ENCODE data around the gene OR4F6.
"Not testable (repeated sequence)": the region's sequence is repeated elsewhere in the genome, so short reads cannot be mapped to it uniquely, and the experiment has no call there.

The OR4F6 gene

DNA sequence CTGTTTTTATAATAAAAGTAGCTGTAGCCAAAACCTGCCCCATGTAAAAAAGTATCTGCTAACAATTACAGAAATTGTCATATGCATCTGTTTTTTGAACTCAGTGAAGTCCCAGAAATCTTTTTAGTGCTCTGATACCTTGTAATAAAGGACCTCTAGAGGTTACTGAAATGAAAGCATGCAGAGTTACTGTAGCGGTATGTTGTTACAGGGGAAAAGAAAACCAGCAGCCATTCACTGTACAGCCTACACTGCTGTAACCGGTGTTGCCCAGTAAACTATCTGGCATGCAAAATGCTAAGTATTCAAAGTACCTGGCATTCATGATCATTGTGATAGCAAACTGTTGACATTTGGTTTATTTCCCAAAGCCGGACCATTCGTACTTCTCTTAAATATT lies 12.6 kb upstream of the OR4F6 start:
- H3K4me3 Mint-ChIP-seq; H3K9me3 Mint-ChIP-seq (ENCODE audit: low read depth); H3K27me3 Mint-ChIP-seq; H3K4me1 Mint-ChIP-seq (ENCODE audit: low read depth); H3K27ac Mint-ChIP-seq; H3K36me3 Mint-ChIP-seq: not testable (repeated sequence)

DNA sequence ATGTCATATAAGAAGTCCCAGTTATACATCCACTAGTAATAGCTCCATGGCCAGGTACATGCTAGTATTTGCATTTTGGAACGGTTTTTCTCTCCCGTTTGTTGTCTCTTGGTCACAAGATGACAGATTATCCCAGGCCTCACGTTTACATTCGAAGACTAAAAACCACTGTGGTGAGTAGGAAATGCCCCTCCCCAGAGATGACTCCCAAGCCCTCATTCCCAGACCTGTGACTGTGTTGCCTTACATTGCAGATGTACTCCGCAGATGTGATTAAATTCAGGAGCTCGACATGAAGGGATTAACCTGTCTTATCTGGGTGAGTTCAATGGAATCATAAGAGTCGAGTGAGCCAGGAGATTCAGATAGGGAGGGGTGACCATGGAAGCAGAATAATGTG lies 9.3 kb upstream of the OR4F6 start:
- H3K27ac Mint-ChIP-seq; H3K27me3 Mint-ChIP-seq; H3K4me3 Mint-ChIP-seq; H3K9me3 Mint-ChIP-seq (ENCODE audit: low read depth); H3K4me1 Mint-ChIP-seq (ENCODE audit: low read depth); H3K36me3 Mint-ChIP-seq: not testable (repeated sequence)

DNA sequence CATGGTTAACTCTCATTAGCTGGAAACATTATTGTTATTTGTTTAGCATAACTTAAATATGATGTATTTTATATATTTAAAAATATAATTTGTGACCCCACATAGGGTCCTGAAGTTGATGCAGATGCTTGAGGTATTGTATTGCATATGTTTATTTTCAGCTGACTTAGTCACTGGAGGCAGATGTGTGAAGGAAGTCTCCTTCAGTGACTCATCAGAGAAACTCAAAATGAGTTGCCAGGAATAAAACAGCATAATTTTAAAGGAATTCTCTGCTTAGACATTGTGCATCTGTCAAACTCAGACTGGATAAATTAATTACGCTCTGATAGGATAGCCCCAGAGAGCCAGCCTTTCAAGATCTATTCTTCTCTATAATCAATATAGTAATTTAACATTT lies 7.9 kb upstream of the OR4F6 start:
- Mint-ChIP-seq H3K27me3 (peaks cover 4% of the 10 kb centered on the region), H3K4me1 (ENCODE audit: low read depth) (no peaks in the 10 kb centered on the region), H3K9me3 (ENCODE audit: low read depth) (no peaks in the 10 kb centered on the region), H3K27ac (no peak overlapping the region), H3K36me3 (no peaks in the 10 kb centered on the region), H3K4me3 (no peak overlapping the region)

DNA sequence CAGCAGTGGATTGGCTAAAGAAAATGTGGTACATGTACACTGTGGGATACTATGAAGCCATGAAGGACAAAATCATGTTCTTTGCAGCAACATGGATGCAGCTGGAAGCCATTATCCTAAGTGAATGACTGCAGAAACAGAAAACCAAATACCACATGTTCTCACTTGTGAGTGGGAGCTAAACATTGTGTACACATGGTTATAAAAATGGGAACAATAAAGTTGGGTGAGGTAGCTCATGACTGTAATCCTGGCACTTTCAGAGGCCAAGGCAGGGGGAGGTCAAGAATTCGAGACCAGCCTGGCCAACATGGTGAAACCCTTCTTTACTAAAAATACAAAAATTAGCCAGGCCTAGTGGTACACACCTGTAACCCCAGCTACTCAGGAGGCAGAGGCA lies 3.6 kb upstream of the OR4F6 start:
- H3K4me1 Mint-ChIP-seq (ENCODE audit: low read depth), result no peaks in the 10 kb centered on the region
- no peak overlapping the region for H3K27ac Mint-ChIP-seq
- no peaks in the 10 kb centered on the region for H3K36me3 Mint-ChIP-seq
- H3K4me3 Mint-ChIP-seq, result no peak overlapping the region
- peaks cover 2% of the 10 kb centered on the region for H3K27me3 Mint-ChIP-seq
- H3K9me3 Mint-ChIP-seq (ENCODE audit: low read depth), result no peaks in the 10 kb centered on the region

DNA sequence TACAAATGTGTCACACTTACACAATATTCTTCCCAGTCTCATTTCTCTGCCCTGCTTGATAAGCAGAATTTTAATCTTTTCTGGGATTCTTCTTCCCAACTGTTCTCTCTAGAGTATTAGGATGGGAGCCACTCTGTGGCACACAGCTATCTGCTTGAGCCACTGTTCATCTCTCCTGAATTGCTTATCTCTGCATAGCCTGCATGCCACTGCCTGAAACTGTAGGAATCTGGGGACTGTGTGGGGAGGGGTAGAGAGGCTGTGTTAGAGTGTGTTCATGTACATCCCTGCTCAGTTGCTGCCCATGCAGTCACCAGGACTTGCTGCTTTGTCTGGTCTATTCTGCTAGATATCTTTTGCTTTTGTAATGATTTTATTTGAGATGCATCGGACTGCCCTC lies 2.3 kb upstream of the OR4F6 start:
- H3K27ac Mint-ChIP-seq, result no peak overlapping the region
- H3K9me3 Mint-ChIP-seq (ENCODE audit: low read depth), result no peaks in the 10 kb centered on the region
- H3K4me3 Mint-ChIP-seq, result no peak overlapping the region
- no peaks in the 10 kb centered on the region for H3K36me3 Mint-ChIP-seq
- no peaks in the 10 kb centered on the region for H3K4me1 Mint-ChIP-seq (ENCODE audit: low read depth)
- H3K27me3 Mint-ChIP-seq, result peaks cover 2% of the 10 kb centered on the region

DNA sequence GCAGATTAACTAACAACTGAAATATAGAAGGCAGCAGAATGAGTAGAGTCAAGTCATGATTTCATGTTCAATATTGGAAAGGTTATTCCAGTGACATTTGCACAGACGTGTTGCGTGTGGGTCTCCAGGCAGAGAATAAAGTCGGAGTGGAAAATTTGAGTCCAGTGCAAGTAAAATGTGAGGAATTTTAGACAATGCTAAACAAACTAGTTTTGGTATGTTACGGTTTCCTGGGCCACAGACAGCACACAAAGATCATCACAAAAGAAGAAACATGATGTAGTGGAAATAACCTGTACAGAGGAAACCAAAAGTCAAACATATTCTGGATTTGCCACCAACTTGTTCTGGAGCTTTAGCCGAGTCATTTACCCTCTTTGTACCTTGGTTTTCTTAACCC lies 367 bp downstream of the OR4F6 start:
- Mint-ChIP-seq H3K27ac (no peak overlapping the region), H3K4me3 (no peak overlapping the region), H3K9me3 (ENCODE audit: low read depth) (no peaks in the 10 kb centered on the region), H3K27me3 (peaks cover 2% of the 10 kb centered on the region), H3K4me1 (ENCODE audit: low read depth) (no peaks in the 10 kb centered on the region), H3K36me3 (no peaks in the 10 kb centered on the region)

DNA sequence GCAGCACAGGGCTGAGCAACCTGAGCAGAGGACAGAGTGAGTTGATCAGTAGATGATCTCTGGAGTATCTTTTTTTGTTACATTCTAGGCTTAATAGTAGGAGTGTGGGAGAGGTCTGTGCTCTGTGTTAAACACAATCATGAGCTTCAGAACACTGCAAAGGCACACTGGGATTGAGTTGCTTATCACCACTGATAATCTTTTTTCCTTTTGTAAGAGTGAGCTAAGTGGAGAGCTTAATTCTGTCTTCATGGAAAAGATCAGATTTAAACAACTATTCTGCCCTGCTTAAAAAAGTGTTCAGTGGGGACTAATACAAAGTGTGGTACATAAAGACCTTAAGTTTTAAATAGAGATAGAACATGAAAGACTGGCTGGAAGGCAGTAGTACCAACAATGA lies 1.1 kb downstream of the OR4F6 start:
- no peaks in the 10 kb centered on the region for H3K9me3 Mint-ChIP-seq (ENCODE audit: low read depth)

DNA sequence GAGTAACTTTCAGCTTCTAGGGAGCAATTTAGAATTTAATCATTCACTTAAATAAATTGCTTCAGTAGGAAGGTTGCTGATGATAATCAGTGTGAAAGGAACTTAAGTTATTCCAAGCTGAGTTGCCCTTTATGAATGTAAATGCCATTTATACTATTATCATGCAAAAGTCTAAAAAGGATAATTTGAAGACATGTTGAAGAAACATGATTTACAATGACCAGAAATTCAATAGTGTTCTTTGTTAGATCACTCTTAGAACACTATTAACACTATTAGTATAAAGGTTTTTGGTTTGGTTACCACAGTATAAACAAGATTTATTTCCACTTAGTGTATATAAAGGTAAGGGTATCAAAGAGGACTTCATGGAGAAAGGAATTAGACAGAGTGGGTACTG lies 1.6 kb downstream of the OR4F6 start:
- H3K36me3 Mint-ChIP-seq, result no peaks in the 10 kb centered on the region
- H3K27ac Mint-ChIP-seq, result no peak overlapping the region
- peaks cover 9% of the 10 kb centered on the region for H3K27me3 Mint-ChIP-seq
- no peaks in the 10 kb centered on the region for H3K9me3 Mint-ChIP-seq (ENCODE audit: low read depth)
- no peak overlapping the region for H3K4me3 Mint-ChIP-seq
- no peaks in the 10 kb centered on the region for H3K4me1 Mint-ChIP-seq (ENCODE audit: low read depth)

More for the DNA sequence above, 1.1 kb downstream of the OR4F6 start:
- H3K36me3 Mint-ChIP-seq, result no peaks in the 10 kb centered on the region
- H3K27me3 Mint-ChIP-seq, result peaks cover 5% of the 10 kb centered on the region
- no peak overlapping the region for H3K27ac Mint-ChIP-seq
- H3K4me1 Mint-ChIP-seq (ENCODE audit: low read depth), result no peaks in the 10 kb centered on the region
- no peak overlapping the region for H3K4me3 Mint-ChIP-seq

DNA sequence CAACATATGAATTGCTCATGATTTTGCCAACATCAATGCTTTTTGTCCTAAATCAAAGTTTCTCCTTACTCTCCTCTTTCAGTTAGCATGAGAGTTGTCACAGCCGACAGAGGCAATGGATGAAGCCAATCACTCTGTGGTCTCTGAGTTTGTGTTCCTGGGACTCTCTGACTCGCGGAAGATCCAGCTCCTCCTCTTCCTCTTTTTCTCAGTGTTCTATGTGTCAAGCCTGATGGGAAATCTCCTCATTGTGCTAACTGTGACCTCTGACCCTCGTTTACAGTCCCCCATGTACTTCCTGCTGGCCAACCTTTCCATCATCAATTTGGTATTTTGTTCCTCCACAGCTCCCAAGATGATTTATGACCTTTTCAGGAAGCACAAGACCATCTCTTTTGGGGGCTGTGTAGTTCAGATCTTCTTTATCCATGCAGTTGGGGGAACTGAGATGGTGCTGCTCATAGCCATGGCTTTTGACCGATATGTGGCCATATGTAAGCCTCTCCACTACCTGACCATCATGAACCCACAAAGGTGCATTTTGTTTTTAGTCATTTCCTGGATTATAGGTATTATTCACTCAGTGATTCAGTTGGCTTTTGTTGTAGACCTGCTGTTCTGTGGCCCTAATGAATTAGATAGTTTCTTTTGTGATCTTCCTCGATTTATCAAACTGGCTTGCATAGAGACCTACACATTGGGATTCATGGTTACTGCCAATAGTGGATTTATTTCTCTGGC lies 2.5 kb downstream of the OR4F6 start:
- Mint-ChIP-seq H3K27ac (no peak overlapping the region), H3K27me3 (peaks cover 9% of the 10 kb centered on the region), H3K4me1 (ENCODE audit: low read depth) (no peaks in the 10 kb centered on the region), H3K36me3 (no peaks in the 10 kb centered on the region), H3K9me3 (ENCODE audit: low read depth) (no peaks in the 10 kb centered on the region), H3K4me3 (no peak overlapping the region)

DNA sequence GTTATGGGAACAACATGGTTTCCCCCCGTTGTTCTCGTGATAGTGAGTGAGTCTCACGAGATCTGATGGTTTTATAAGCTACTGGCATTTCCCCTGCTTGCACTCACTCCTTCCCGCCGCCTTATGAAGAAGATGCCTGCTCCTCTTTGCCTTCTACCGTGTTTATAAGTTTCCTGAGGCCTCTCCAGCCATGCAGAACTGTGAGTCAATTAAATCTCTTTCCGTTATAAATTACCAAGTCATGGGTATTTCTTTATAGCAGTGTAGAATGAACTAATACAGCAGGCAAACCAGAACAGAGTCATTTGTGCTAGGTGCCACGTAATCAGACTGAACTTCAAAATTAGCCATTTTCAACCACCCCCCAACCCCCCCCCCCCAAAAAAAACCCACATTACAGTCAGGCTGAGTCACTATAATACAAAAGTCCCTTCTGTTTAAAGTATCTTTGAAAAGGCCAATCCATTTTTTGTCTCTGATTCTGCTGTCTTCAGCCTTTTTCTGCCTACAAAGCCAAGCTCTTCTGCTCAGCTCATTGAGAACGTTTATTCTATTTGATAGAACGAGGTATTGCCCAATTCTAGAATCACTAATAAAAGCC lies 4.1 kb downstream of the OR4F6 start:
- Mint-ChIP-seq H3K4me3 (no peak overlapping the region), H3K9me3 (ENCODE audit: low read depth) (no peaks in the 10 kb centered on the region), H3K4me1 (ENCODE audit: low read depth) (no peaks in the 10 kb centered on the region), H3K27ac (no peak overlapping the region), H3K27me3 (peaks cover 15% of the 10 kb centered on the region), H3K36me3 (no peaks in the 10 kb centered on the region)

DNA sequence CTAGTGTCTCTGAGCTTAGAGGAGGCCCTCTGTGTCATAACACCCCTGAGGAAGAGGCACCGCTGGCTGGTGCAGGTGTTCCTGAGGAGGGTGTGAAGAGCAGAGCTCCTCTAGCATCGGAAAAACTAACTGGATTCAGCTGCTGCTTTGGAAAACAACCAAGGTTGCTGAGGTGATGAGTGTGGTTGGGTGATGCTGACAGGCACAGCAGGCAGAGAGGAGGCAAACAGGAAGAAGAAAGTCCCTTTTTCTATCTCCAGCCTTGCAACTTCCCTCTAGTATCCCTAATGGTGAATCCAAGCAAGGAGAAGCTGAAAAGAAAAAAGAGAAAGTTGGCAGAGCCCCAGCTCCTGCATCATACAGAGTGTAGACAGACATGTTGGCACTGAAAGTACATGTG lies 4.9 kb downstream of the OR4F6 start:
- H3K36me3 Mint-ChIP-seq, result no peaks in the 10 kb centered on the region
- no peak overlapping the region for H3K27ac Mint-ChIP-seq
- H3K9me3 Mint-ChIP-seq (ENCODE audit: low read depth), result no peaks in the 10 kb centered on the region
- H3K27me3 Mint-ChIP-seq, result peaks cover 19% of the 10 kb centered on the region
- H3K4me3 Mint-ChIP-seq, result no peak overlapping the region
- no peaks in the 10 kb centered on the region for H3K4me1 Mint-ChIP-seq (ENCODE audit: low read depth)

DNA sequence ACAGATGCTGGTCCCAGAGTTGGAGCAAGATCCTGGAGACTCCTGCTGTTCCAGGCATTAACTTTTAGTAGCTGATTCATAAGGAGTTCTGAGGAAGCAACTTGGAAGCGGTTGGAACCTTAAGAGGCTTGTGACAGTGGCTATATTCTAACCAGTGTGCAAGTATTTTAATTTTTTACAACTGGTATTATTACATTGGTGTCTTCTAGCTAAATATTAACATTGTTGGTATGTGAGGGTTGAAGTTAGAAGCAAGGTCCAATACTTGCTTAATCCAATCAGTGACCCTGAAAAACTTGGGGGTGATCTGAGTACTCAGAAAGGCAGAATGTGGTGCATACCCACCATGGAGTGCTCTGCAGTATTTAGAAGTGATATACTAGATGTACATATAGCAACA lies 7.1 kb downstream of the OR4F6 start:
- H3K36me3 Mint-ChIP-seq, result no peaks in the 10 kb centered on the region
- H3K4me1 Mint-ChIP-seq (ENCODE audit: low read depth), result no peaks in the 10 kb centered on the region
- H3K9me3 Mint-ChIP-seq (ENCODE audit: low read depth), result no peaks in the 10 kb centered on the region
- no peak overlapping the region for H3K4me3 Mint-ChIP-seq
- peaks cover 20% of the 10 kb centered on the region for H3K27me3 Mint-ChIP-seq
- no peak overlapping the region for H3K27ac Mint-ChIP-seq

DNA sequence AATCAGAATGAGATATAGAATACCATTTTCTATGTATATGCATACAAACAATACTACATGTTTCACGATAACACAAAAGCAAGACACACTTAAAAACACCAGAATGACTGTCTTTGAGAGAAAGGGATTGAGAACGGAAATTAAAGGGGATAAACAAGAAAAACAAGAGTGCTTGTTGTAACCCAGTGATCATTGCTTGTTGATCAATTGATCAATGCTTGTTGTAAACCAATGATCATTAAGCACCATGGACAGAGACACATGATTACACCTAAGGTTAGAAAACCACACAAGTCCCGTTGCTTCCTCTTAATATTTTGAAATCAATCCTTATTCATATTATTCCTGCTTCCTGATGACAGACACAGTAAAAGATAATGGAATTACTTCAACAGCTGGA lies 7.6 kb downstream of the OR4F6 start:
- Mint-ChIP-seq H3K36me3 (no peaks in the 10 kb centered on the region), H3K9me3 (ENCODE audit: low read depth) (no peaks in the 10 kb centered on the region), H3K27me3 (peaks cover 22% of the 10 kb centered on the region), H3K4me3 (no peak overlapping the region), H3K4me1 (ENCODE audit: low read depth) (no peaks in the 10 kb centered on the region), H3K27ac (no peak overlapping the region)

DNA sequence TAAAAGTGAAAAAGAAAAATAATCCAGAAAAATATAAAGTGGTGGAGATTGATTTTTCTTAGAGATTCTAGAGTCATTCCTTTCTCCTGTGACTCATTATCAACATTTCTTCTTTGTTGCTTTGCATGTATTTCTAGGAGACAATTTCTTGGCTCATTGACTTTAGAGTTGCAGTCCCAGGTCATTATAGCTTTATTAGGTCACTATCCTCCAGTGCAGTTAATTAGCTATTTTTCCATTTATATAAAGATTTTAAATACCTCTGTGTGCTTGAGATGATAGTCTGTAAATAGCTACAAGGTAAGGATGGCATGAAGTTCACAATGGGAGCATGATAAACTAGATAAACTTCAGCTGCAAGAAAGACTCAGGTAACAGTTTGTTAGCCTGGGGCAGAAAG lies 8.6 kb downstream of the OR4F6 start, which contains the start of gene OR4F15:
TSS of gene OR4F15 (plus strand) at position 301 of the 400 bp plus-strand sequence. CDS start 5,985 bp downstream, outside the sequence.
- H3K27me3 Mint-ChIP-seq, result peaks cover 24% of the 10 kb centered on the region
- H3K9me3 Mint-ChIP-seq (ENCODE audit: low read depth), result no peaks in the 10 kb centered on the region
- H3K4me3 Mint-ChIP-seq, result no peak within 1 kb of the TSS
- H3K4me1 Mint-ChIP-seq (ENCODE audit: low read depth), result no peaks in the 10 kb centered on the region
- H3K36me3 Mint-ChIP-seq, result no peaks in the 10 kb centered on the region
- H3K27ac Mint-ChIP-seq, result no peak within 1 kb of the TSS

DNA sequence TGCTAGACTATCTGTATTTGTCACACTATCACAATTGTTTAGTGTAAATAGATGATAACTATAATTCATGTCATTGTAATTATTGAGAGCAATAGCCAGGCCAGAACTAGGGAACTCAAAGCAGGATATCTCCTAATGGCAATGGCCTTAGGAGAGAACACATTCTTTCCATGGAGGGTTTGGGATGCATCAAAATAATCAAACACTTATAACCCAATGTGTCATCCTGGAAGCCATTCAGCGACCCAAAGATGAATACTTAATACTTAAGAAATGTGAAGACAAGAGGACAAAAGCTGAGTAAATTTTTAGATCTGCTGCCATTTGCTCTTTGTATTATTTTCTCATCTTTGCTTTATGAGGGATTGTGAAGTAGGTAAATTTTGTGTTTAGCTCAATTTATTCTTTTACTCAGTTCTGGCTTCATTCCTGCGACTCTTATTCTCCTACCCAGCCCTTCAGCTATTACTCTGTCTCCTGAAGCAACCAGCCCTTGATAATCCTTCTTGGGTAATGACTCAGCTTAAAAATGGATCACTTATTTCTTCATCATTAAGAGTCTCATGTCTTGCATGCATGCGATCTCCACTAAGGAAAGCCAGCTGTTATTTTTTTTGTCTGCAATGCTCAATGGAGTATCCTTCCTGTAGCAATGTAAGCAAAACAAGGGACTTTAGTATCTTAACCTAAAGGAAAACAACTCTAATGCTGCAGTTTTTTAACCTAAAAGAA lies 10.7 kb downstream of the OR4F6 start:
- Mint-ChIP-seq H3K36me3 (no peaks in the 10 kb centered on the region), H3K27ac (no peak overlapping the region), H3K27me3 (peaks cover 28% of the 10 kb centered on the region), H3K9me3 (ENCODE audit: low read depth) (no peaks in the 10 kb centered on the region), H3K4me1 (ENCODE audit: low read depth) (no peaks in the 10 kb centered on the region), H3K4me3 (no peak overlapping the region)
